Measurements from ENCODE around the gene DUSP8.
A peak's percentile ranks its signal among the peaks of the same experiment; 100 is the strongest.

The DUSP8 gene

GRCh38 chr11:1566381-1567051 lies 5.6 kb downstream of the DUSP8 start:
- no peaks in the 10 kb centered on the region for H3K27me3 ChIP-seq (ENCODE audit: control insufficient read depth in 1 of 2, insufficient read depth in 2 of 2, low read length in 2 of 2)

GRCh38 chr11:1565904-1566247 lies 6.2 kb downstream of the DUSP8 start:
- H3K9ac ChIP-seq (ENCODE audit: low read length in 2 of 2): no peak overlapping the region

More at GRCh38 chr11:1566381-1567051, 5.6 kb downstream of the DUSP8 start:
- H3K9ac ChIP-seq (ENCODE audit: low read length in 2 of 2): no peak overlapping the region
- no peaks in the 10 kb centered on the region for H3K9me3 ChIP-seq (ENCODE audit: control insufficient read depth in 2 of 2, low read length in 2 of 2)
- peaks cover 8 to 10% of the 10 kb centered on the region in 2 donors for H3K36me3 ChIP-seq (ENCODE audit: control insufficient read depth in 2 of 2, insufficient read depth in 2 of 2, low read length in 2 of 2)
- no peak overlapping the region for H3K27ac ChIP-seq (ENCODE audit: low read length)
- H3K4me3 ChIP-seq (ENCODE audit: low read length in 2 of 2): no peak overlapping the region
- H3K4me1 ChIP-seq (ENCODE audit: control insufficient read depth, insufficient read depth, low read length): peaks cover 62% of the 10 kb centered on the region

GRCh38 chr11:1565173-1565903 lies 6.7 kb downstream of the DUSP8 start:
- Histone ChIP-seq H3K9me3 (ENCODE audit: control insufficient read depth in 2 of 2, low read length in 2 of 2) (no peaks in the 10 kb centered on the region), H3K4me3 (ENCODE audit: low read length in 2 of 2) (peak overlapping the region in 1 of 2 donors; percentile 40), H3K9ac (ENCODE audit: low read length in 2 of 2) (peak overlapping the region; percentile 4 to 58), H3K27ac (ENCODE audit: low read length) (peak overlapping the region; percentile 81), H3K27me3 (ENCODE audit: control insufficient read depth in 1 of 2, insufficient read depth in 2 of 2, low read length in 2 of 2) (no peaks in the 10 kb centered on the region), H3K36me3 (ENCODE audit: control insufficient read depth in 2 of 2, insufficient read depth in 2 of 2, low read length in 2 of 2) (peaks cover 8 to 12% of the 10 kb centered on the region in 2 donors), H3K4me1 (ENCODE audit: control insufficient read depth, insufficient read depth, low read length) (peaks cover 59% of the 10 kb centered on the region)

More at GRCh38 chr11:1565904-1566247, 6.2 kb downstream of the DUSP8 start:
- peaks cover 8 to 10% of the 10 kb centered on the region in 2 donors for H3K36me3 ChIP-seq (ENCODE audit: control insufficient read depth in 2 of 2, insufficient read depth in 2 of 2, low read length in 2 of 2)
- H3K27ac ChIP-seq (ENCODE audit: low read length): no peak overlapping the region
- no peaks in the 10 kb centered on the region for H3K27me3 ChIP-seq (ENCODE audit: control insufficient read depth in 1 of 2, insufficient read depth in 2 of 2, low read length in 2 of 2)
- H3K4me3 ChIP-seq (ENCODE audit: low read length in 2 of 2): no peak overlapping the region
- H3K4me1 ChIP-seq (ENCODE audit: control insufficient read depth, insufficient read depth, low read length): peaks cover 60% of the 10 kb centered on the region
- no peaks in the 10 kb centered on the region for H3K9me3 ChIP-seq (ENCODE audit: control insufficient read depth in 2 of 2, low read length in 2 of 2)

- Histone ChIP-seq H3K27ac (ENCODE audit: low read length) (peak overlapping the region; percentile 81), H3K27me3 (ENCODE audit: control insufficient read depth in 1 of 2, insufficient read depth in 2 of 2, low read length in 2 of 2) (no peaks in the 10 kb centered on the region), H3K4me1 (ENCODE audit: control insufficient read depth, insufficient read depth, low read length) (peaks cover 59% of the 10 kb centered on the region), H3K9me3 (ENCODE audit: control insufficient read depth in 2 of 2, low read length in 2 of 2) (no peaks in the 10 kb centered on the region), H3K4me3 (ENCODE audit: low read length in 2 of 2) (peak overlapping the region in 1 of 2 donors; percentile 40), H3K9ac (ENCODE audit: low read length in 2 of 2) (peak overlapping the region; percentile 4 to 58), H3K36me3 (ENCODE audit: control insufficient read depth in 2 of 2, insufficient read depth in 2 of 2, low read length in 2 of 2) (peaks cover 8 to 12% of the 10 kb centered on the region in 2 donors)
These were observed 7.4 kb downstream of the DUSP8 start for GRCh38 chr11:1564535-1565172.

GRCh38 chr11:1563697-1564534 lies 8.2 kb downstream of the DUSP8 start:
- Histone ChIP-seq H3K9me3 (ENCODE audit: control insufficient read depth in 2 of 2, low read length in 2 of 2) (no peaks in the 10 kb centered on the region), H3K9ac (ENCODE audit: low read length in 2 of 2) (peak overlapping the region in 1 of 2 donors; percentile 5), H3K4me1 (ENCODE audit: control insufficient read depth, insufficient read depth, low read length) (peaks cover 60% of the 10 kb centered on the region), H3K27ac (ENCODE audit: low read length) (peak overlapping the region; percentile 46), H3K36me3 (ENCODE audit: control insufficient read depth in 2 of 2, insufficient read depth in 2 of 2, low read length in 2 of 2) (peaks cover 8 to 12% of the 10 kb centered on the region in 2 donors), H3K27me3 (ENCODE audit: control insufficient read depth in 1 of 2, insufficient read depth in 2 of 2, low read length in 2 of 2) (no peaks in the 10 kb centered on the region), H3K4me3 (ENCODE audit: low read length in 2 of 2) (no peak overlapping the region)

- no peak overlapping the region for H3K4me3 ChIP-seq (ENCODE audit: low read length in 2 of 2)
- H3K9ac ChIP-seq (ENCODE audit: low read length in 2 of 2): no peak overlapping the region
- peak overlapping the region; percentile 46 for H3K27ac ChIP-seq (ENCODE audit: low read length)
- H3K4me1 ChIP-seq (ENCODE audit: control insufficient read depth, insufficient read depth, low read length): peaks cover 60% of the 10 kb centered on the region
- H3K36me3 ChIP-seq (ENCODE audit: control insufficient read depth in 2 of 2, insufficient read depth in 2 of 2, low read length in 2 of 2): peaks cover 8 to 12% of the 10 kb centered on the region in 2 donors
- no peaks in the 10 kb centered on the region for H3K9me3 ChIP-seq (ENCODE audit: control insufficient read depth in 2 of 2, low read length in 2 of 2)
- no peaks in the 10 kb centered on the region for H3K27me3 ChIP-seq (ENCODE audit: control insufficient read depth in 1 of 2, insufficient read depth in 2 of 2, low read length in 2 of 2)
These were observed 8.9 kb downstream of the DUSP8 start for GRCh38 chr11:1563149-1563638.

GRCh38 chr11:1562469-1563148 lies 9.5 kb downstream of the DUSP8 start:
- Histone ChIP-seq H3K36me3 (ENCODE audit: control insufficient read depth in 2 of 2, insufficient read depth in 2 of 2, low read length in 2 of 2) (peaks cover 8 to 10% of the 10 kb centered on the region in 2 donors), H3K9ac (ENCODE audit: low read length in 2 of 2) (no peak overlapping the region), H3K9me3 (ENCODE audit: control insufficient read depth in 2 of 2, low read length in 2 of 2) (no peaks in the 10 kb centered on the region), H3K27ac (ENCODE audit: low read length) (peak overlapping the region; percentile 46), H3K4me3 (ENCODE audit: low read length in 2 of 2) (no peak overlapping the region), H3K4me1 (ENCODE audit: control insufficient read depth, insufficient read depth, low read length) (peaks cover 58% of the 10 kb centered on the region), H3K27me3 (ENCODE audit: control insufficient read depth in 1 of 2, insufficient read depth in 2 of 2, low read length in 2 of 2) (no peaks in the 10 kb centered on the region)

- Histone ChIP-seq H3K4me1 (ENCODE audit: control insufficient read depth, insufficient read depth, low read length) (peaks cover 58% of the 10 kb centered on the region), H3K36me3 (ENCODE audit: control insufficient read depth in 2 of 2, insufficient read depth in 2 of 2, low read length in 2 of 2) (peaks cover 8 to 10% of the 10 kb centered on the region in 2 donors)
These were observed 10.1 kb downstream of the DUSP8 start for GRCh38 chr11:1561955-1562354.

GRCh38 chr11:1561266-1561665 lies 10.8 kb downstream of the DUSP8 start:
- Histone ChIP-seq H3K36me3 (ENCODE audit: control insufficient read depth in 2 of 2, insufficient read depth in 2 of 2, low read length in 2 of 2) (peaks cover 8 to 10% of the 10 kb centered on the region in 2 donors), H3K9ac (ENCODE audit: low read length in 2 of 2) (no peak overlapping the region), H3K27ac (ENCODE audit: low read length) (peak overlapping the region; percentile 18), H3K4me1 (ENCODE audit: control insufficient read depth, insufficient read depth, low read length) (peaks cover 56% of the 10 kb centered on the region), H3K27me3 (ENCODE audit: control insufficient read depth in 1 of 2, insufficient read depth in 2 of 2, low read length in 2 of 2) (no peaks in the 10 kb centered on the region), H3K9me3 (ENCODE audit: control insufficient read depth in 2 of 2, low read length in 2 of 2) (no peaks in the 10 kb centered on the region), H3K4me3 (ENCODE audit: low read length in 2 of 2) (no peak overlapping the region)

More at GRCh38 chr11:1561955-1562354, 10.1 kb downstream of the DUSP8 start:
- Histone ChIP-seq H3K9ac (ENCODE audit: low read length in 2 of 2) (no peak overlapping the region), H3K9me3 (ENCODE audit: control insufficient read depth in 2 of 2, low read length in 2 of 2) (no peaks in the 10 kb centered on the region), H3K4me3 (ENCODE audit: low read length in 2 of 2) (no peak overlapping the region), H3K27me3 (ENCODE audit: control insufficient read depth in 1 of 2, insufficient read depth in 2 of 2, low read length in 2 of 2) (no peaks in the 10 kb centered on the region), H3K27ac (ENCODE audit: low read length) (no peak overlapping the region)

Data from stomach smooth muscle (tissue), 2 donors.